GM23338 (cell line): ENCODE measurements around the gene WIPF3. TPM values are rescaled to one million over a fixed set of nuclear protein-coding genes. Genes with fewer than 3 reads are reported as not detected.

Source experiments
- ATAC-seq: fragments of 200-7000 bp; cut with Tn5 transposase; 3 replicates; pipeline ENCODE4 v1.9.1; 2020
- DNase-seq: peaks from one replicate; pipeline ENCODE4 v3.0.0-alpha.2; 2015; ENCODE audit warnings: low spot score
- H2AFZ ChIP-seq: fragments of 200-600 bp; sonication (generic); 2 replicates; pipeline ENCODE4 v1.8.0; 2016; ENCODE audit warnings: antibody characterized with exemption, mild to moderate bottlenecking, moderate library complexity
- H3F3A ChIP-seq: fragments of 200-600 bp; sonication (generic); replicated peaks from 2 replicates; pipeline ENCODE4 v1.8.0; 2017; ENCODE audit warnings: antibody characterized with exemption, mixed run types, low read depth
- H3K27ac ChIP-seq: fragments of 200-600 bp; sonication (generic); 2 replicates; pipeline ENCODE4 v1.6.1; 2016; ENCODE audit warnings: low read depth
- H3K27me3 ChIP-seq: fragments of 200-600 bp; sonication (generic); 2 replicates; pipeline ENCODE4 v1.8.0; 2016; ENCODE audit warnings: mild to moderate bottlenecking, mixed run types, moderate library complexity; ENCODE audit not compliant: insufficient read depth
- H3K36me3 ChIP-seq: fragments of 200-600 bp; sonication (generic); 2 replicates; pipeline ENCODE4 v1.8.0; 2016; ENCODE audit warnings: mild to moderate bottlenecking; ENCODE audit not compliant: insufficient read depth
- H3K4me1 ChIP-seq: fragments of 200-600 bp; sonication (generic); 2 replicates; pipeline ENCODE4 v1.8.0; 2016; ENCODE audit warnings: mild to moderate bottlenecking, moderate library complexity; ENCODE audit not compliant: insufficient read depth
- H3K4me2 ChIP-seq: fragments of 200-600 bp; sonication (generic); 2 replicates; pipeline ENCODE4 v1.7.1; 2017; ENCODE audit warnings: mixed run types
- H3K4me3 ChIP-seq: fragments of 200-600 bp; sonication (generic); 2 replicates; pipeline ENCODE4 v1.6.1; 2016; ENCODE audit warnings: mixed run types
- H3K79me2 ChIP-seq: fragments of 200-600 bp; sonication (generic); replicated peaks from 2 replicates; pipeline ENCODE4 v1.8.0; 2017; ENCODE audit warnings: mild to moderate bottlenecking; ENCODE audit not compliant: insufficient read depth
- H3K9me2 ChIP-seq: fragments of 200-600 bp; sonication (generic); 2 replicates; pipeline ENCODE4 v1.8.0; 2017; ENCODE audit not compliant: insufficient read depth
- H4K20me1 ChIP-seq: fragments of 200-600 bp; sonication (generic); replicated peaks from 2 replicates; pipeline ENCODE4 v1.8.0; 2017; ENCODE audit warnings: mild to moderate bottlenecking; ENCODE audit not compliant: insufficient read depth
- H3K27ac Mint-ChIP-seq: 2 replicates; pipeline ENCODE4 v1.8.0; 2020; ENCODE audit warnings: inconsistent platforms, mild to moderate bottlenecking, moderate library complexity, mixed read lengths
- H3K27me3 Mint-ChIP-seq: 3 replicates; pipeline ENCODE4 v1.8.0; 2022; ENCODE audit warnings: low read depth, mild to moderate bottlenecking, moderate library complexity, mixed read lengths, inconsistent platforms; ENCODE audit not compliant: insufficient read depth, poor library complexity
- H3K36me3 Mint-ChIP-seq: 3 replicates; pipeline ENCODE4 v1.8.0; 2021; ENCODE audit warnings: low read depth, mild to moderate bottlenecking, inconsistent platforms, moderate library complexity, mixed read lengths
- H3K4me1 Mint-ChIP-seq: 3 replicates; pipeline ENCODE4 v1.8.0; 2020; ENCODE audit warnings: mild to moderate bottlenecking, inconsistent platforms, mixed read lengths
- H3K4me3 Mint-ChIP-seq: 3 replicates; pipeline ENCODE4 v1.8.0; 2021; ENCODE audit warnings: moderate library complexity, mild to moderate bottlenecking, inconsistent platforms, mixed read lengths
- H3K9me3 Mint-ChIP-seq: 3 replicates; pipeline ENCODE4 v1.8.0; 2020; ENCODE audit warnings: moderate library complexity, mild to moderate bottlenecking, inconsistent platforms, mixed read lengths
- CREB1 ChIP-seq: fragments of 250-450 bp; sonication (Bioruptor Pico); IDR thresholded peaks from 2 replicates; pipeline ENCODE4 v1.5.0; 2020; ENCODE audit warnings: low read depth, mild to moderate bottlenecking, moderate library complexity
- CTCF ChIP-seq, 2 experiments: fragments of 200-600 bp in 1 of 2; sonication (generic) in 1 of 2; conservative IDR thresholded peaks; 2 replicates each; pipeline versions ENCODE4 v1.5.1 to v1.6.1; 2016 to 2017; ENCODE audit warnings: antibody characterized with exemption in 2 of 2, low read depth in 2 of 2, mild to moderate bottlenecking in 2 of 2, moderate library complexity in 1 of 2
- ETS1 ChIP-seq: IDR thresholded peaks from 2 replicates; pipeline ENCODE4 v1.6.1; 2016; ENCODE audit warnings: antibody characterized with exemption
- EZH2 ChIP-seq: fragments of 200-600 bp; sonication (generic); IDR thresholded peaks from one replicate; pipeline ENCODE4 v1.8.0; 2017; ENCODE audit warnings: antibody characterized with exemption, mild to moderate bottlenecking, low read depth; ENCODE audit not compliant: unreplicated experiment
- EZH2phosphoT487 ChIP-seq: fragments of 200-600 bp; sonication (generic); IDR thresholded peaks from one replicate; pipeline ENCODE4 v1.8.1; 2018; ENCODE audit warnings: antibody characterized with exemption; ENCODE audit not compliant: unreplicated experiment
- NANOG ChIP-seq: IDR thresholded peaks from 2 replicates; pipeline ENCODE4 v1.6.1; 2016; ENCODE audit warnings: antibody characterized with exemption, borderline replicate concordance
- POLR2AphosphoS5 ChIP-seq: IDR thresholded peaks from 2 replicates; pipeline ENCODE4 v1.6.1; 2016; ENCODE audit warnings: antibody characterized with exemption, low read depth
- STAT1 ChIP-seq: IDR thresholded peaks from one replicate; pipeline ENCODE4 v1.6.1; 2016; ENCODE audit warnings: antibody characterized with exemption; ENCODE audit not compliant: unreplicated experiment
- ZNF114 ChIP-seq: fragments of 250-450 bp; sonication (Bioruptor Pico); IDR thresholded peaks from 2 replicates; pipeline ENCODE4 v1.5.0; 2020; ENCODE audit warnings: mild to moderate bottlenecking, moderate library complexity
- ZNF331 ChIP-seq: fragments of 250-450 bp; sonication (Bioruptor Pico); IDR thresholded peaks from 2 replicates; pipeline ENCODE4 v1.5.0; 2020; ENCODE audit warnings: low read depth, mild to moderate bottlenecking, moderate library complexity
- polyA plus RNA-seq: library from polyadenylated mRNA; unstranded; fragments of >200 nt; fragmentation: Nextera tagmentation; extraction: Ambion mirVana; gene quantifications from 2 replicates; pipeline ENCODE4 v1.2.1, GENCODE V29; 2016
- total RNA-seq: library from RNA; depleted of rRNA; stranded (reverse); fragments of >200 nt; shearing (Covaris generic); gene quantifications from 2 replicates; pipeline ENCODE4 v1.2.3, GENCODE V29; 2014
- TF ChIP-seq, protein P1 (sequence below): IDR thresholded peaks from one replicate; pipeline ENCODE4 v1.6.1; 2018; ENCODE audit warnings: antibody characterized with exemption; ENCODE audit not compliant: unreplicated experiment

The WIPF3 gene
- total and polyA plus RNA-seq, 2 experiments from 2014 or later, result 5.7 to 11.4 TPM

DNA sequence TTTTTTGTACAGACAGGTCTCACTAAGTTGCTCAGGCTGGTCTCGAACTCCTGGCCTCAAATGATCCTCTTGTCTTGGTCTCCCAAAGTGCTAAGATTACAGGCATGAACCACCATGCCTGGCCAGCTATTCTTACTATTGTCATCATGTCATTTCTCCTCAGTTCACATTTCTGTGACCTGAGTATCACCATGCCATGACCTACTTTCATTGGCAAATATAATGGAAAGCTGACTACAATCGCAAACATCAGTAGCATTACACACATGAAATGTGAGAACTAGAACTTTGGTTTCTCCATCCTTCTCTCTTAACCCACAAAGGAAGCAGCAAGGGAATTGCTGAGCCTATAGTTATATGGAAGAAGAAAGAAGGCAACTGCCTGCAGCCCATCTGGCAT, 26.0 kb upstream of the WIPF3 start (continued):
- TF ChIP-seq, protein P1, sequence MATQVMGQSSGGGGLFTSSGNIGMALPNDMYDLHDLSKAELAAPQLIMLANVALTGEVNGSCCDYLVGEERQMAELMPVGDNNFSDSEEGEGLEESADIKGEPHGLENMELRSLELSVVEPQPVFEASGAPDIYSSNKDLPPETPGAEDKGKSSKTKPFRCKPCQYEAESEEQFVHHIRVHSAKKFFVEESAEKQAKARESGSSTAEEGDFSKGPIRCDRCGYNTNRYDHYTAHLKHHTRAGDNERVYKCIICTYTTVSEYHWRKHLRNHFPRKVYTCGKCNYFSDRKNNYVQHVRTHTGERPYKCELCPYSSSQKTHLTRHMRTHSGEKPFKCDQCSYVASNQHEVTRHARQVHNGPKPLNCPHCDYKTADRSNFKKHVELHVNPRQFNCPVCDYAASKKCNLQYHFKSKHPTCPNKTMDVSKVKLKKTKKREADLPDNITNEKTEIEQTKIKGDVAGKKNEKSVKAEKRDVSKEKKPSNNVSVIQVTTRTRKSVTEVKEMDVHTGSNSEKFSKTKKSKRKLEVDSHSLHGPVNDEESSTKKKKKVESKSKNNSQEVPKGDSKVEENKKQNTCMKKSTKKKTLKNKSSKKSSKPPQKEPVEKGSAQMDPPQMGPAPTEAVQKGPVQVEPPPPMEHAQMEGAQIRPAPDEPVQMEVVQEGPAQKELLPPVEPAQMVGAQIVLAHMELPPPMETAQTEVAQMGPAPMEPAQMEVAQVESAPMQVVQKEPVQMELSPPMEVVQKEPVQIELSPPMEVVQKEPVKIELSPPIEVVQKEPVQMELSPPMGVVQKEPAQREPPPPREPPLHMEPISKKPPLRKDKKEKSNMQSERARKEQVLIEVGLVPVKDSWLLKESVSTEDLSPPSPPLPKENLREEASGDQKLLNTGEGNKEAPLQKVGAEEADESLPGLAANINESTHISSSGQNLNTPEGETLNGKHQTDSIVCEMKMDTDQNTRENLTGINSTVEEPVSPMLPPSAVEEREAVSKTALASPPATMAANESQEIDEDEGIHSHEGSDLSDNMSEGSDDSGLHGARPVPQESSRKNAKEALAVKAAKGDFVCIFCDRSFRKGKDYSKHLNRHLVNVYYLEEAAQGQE, result no peak
- no peak for TF ChIP-seq EZH2
- TF ChIP-seq ZNF114, result no peak

GRCh38 chr7:29783671-29784070, 22.6 kb upstream of the WIPF3 start:
- H3K36me3 ChIP-seq, result no peaks in the 10 kb centered on the region
- H3K27me3 Mint-ChIP-seq, result no peaks in the 10 kb centered on the region
- H3K36me3 Mint-ChIP-seq, result no peaks in the 10 kb centered on the region
- H3K4me1 Mint-ChIP-seq, result no peaks in the 10 kb centered on the region
- no peak overlapping the region for H2AFZ ChIP-seq
- H3K79me2 ChIP-seq, result no peaks in the 10 kb centered on the region
- no peak overlapping the region for H3K4me2 ChIP-seq
- no peak overlapping the region for H3K4me3 Mint-ChIP-seq
- H3K27me3 ChIP-seq, result no peaks in the 10 kb centered on the region
- no peaks in the 10 kb centered on the region for H3K4me1 ChIP-seq
- H3F3A ChIP-seq, result no peaks in the 10 kb centered on the region
- no peak overlapping the region for H3K27ac Mint-ChIP-seq
- ATAC-seq, result no peak
- H3K27ac ChIP-seq, result no peak overlapping the region
- H3K9me2 ChIP-seq, result no peaks in the 10 kb centered on the region
- H3K9me3 Mint-ChIP-seq, result no peaks in the 10 kb centered on the region; the same call in 2 of the 3 replicates
- no peaks in the 10 kb centered on the region for H4K20me1 ChIP-seq
- no peak overlapping the region for H3K4me3 ChIP-seq
- DNase-seq, result no peak
- TF ChIP-seq POLR2AphosphoS5 (no peak), CTCF (conservative IDR thresholded peaks at IDR 0.05; ENCODE audit: low read depth in 2 of 2) (no peak), CREB1 (CRISPR knock-in tag) (no peak), ZNF331 (CRISPR knock-in tag) (no peak), STAT1 (no peak), ETS1 (no peak), NANOG (no peak), EZH2phosphoT487 (no peak), EZH2 (no peak)
- TF ChIP-seq, protein P1, result no peak
